Esophagus muscularis mucosa (tissue), 4 donors: ENCODE data around the gene FGD2. TPM values are rescaled to one million over a fixed set of nuclear protein-coding genes. Genes with fewer than 3 reads are reported as not detected.

Experiments
- DNase-seq: peaks from one replicate; pipeline ENCODE4 v3.0.0-alpha.2; 2017; ENCODE audit errors: extremely low spot score
- H3K27ac ChIP-seq, 4 donors: fragments of 200-600 bp; sonication (generic); replicated peaks in 1 of 4; 1 replicate in 3 of 4; 2 replicates in 1 of 4; pipeline ENCODE4 v1.5.1; 2016 to 2019; ENCODE audit warnings: mild to moderate bottlenecking in 1 of 4
- H3K27me3 ChIP-seq, 4 donors: fragments of 200-600 bp; sonication (generic); one replicate each; pipeline versions ENCODE4 v1.5.1 to v1.6.0; 2016 to 2019
- H3K36me3 ChIP-seq, 4 donors: fragments of 200-600 bp; sonication (generic); one replicate each; pipeline ENCODE4 v1.5.1; 2016 to 2019
- H3K4me1 ChIP-seq, 4 donors: fragments of 200-600 bp; sonication (generic); one replicate each; pipeline ENCODE4 v1.5.1; 2016 to 2019
- H3K4me3 ChIP-seq, 4 donors: fragments of 200-600 bp; sonication (generic); 1 replicate in 2 of 4; 2 replicates in 2 of 4; pipeline ENCODE4 v1.5.1; 2016 to 2019; ENCODE audit warnings: mild to moderate bottlenecking in 4 of 4, moderate library complexity in 1 of 4
- H3K9me3 ChIP-seq, 4 donors: fragments of 200-600 bp; sonication (generic); 1 replicate in 3 of 4; 2 replicates in 1 of 4; pipeline ENCODE4 v1.5.1; 2016 to 2019
- EP300 ChIP-seq: sonication (generic); formaldehyde crosslinking; IDR thresholded peaks from one replicate; pipeline ENCODE4 v1.6.1; 2017; ENCODE audit warnings: antibody characterized with exemption
- POLR2A ChIP-seq: fragments of 450-650 bp; IDR thresholded peaks from one replicate; pipeline ENCODE4 v1.6.1; 2017; ENCODE audit warnings: antibody characterized with exemption, moderate library complexity, mild to moderate bottlenecking, low read depth
- POLR2AphosphoS5 ChIP-seq, 2 donors: sonication (generic); formaldehyde crosslinking; IDR thresholded peaks; one replicate each; pipeline ENCODE4 v1.6.1; 2017; ENCODE audit warnings: antibody characterized with exemption in 2 of 2
- WGBS: methylation state at CpG from one replicate; pipeline ENCODE4 v1.1.5; 2018; 5-methylcytosine and 5-hydroxymethylcytosine counted together
- intact Hi-C: fragments of 100-400 bp; cut with DNase I; formaldehyde crosslinking; loops from one replicate; pipeline ENCODE4 v1.15.1; 2023
- total RNA-seq, 4 donors: library from RNA; depleted of rRNA; stranded (reverse); fragments of >200 nt; gene quantifications; one replicate each; pipeline versions ENCODE4 v1.1.0 to v1.2.1, GENCODE V29; 2016
- TF ChIP-seq, protein P1 (sequence below), 3 experiments: fragments of 200-600 bp in 2 of 3; fragments of 450-650 bp in 1 of 3; sonication (generic) in 2 of 3; IDR thresholded peaks; one replicate each; pipeline ENCODE4 v1.5.1; 2017 to 2019; ENCODE audit warnings: antibody characterized with exemption in 3 of 3, mild to moderate bottlenecking in 2 of 3, moderate library complexity in 1 of 3

Gene FGD2
- total RNA-seq, 4 donors from 2014 or later: 13.9 to 23.1 (median 19.3) TPM

DNA sequence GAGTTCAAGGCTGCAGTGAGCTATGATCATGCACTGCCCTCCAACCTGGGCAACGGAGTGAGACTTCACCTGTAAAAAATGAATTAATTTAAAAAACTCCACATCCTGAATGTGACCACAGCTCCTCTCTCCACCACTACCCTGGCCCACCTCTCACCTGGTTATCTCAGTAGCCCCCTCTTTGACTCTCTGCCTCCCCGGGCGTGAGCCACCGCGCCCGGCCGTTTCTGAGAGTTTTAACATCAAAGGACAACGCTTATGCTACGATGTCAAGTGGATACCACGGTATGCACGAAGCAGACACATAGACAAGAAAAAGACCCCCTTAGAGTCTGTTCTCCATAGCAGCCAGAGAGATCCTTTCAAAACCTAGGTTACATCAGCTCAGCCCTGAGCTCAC is 48.7 kb downstream of the FGD2 start:
- H3K4me1 ChIP-seq: peaks cover 17 to 28% (median 24%) of the 10 kb centered on the region in 4 donors
- intact Hi-C loops: no loop called here
- H3K27me3 ChIP-seq: no peaks in the 10 kb centered on the region
- no peaks in the 10 kb centered on the region for H3K9me3 ChIP-seq
- H3K4me3 ChIP-seq: no peak overlapping the region
- no peak overlapping the region for H3K27ac ChIP-seq
- TF ChIP-seq POLR2A: no peak
- TF ChIP-seq, protein P1, sequence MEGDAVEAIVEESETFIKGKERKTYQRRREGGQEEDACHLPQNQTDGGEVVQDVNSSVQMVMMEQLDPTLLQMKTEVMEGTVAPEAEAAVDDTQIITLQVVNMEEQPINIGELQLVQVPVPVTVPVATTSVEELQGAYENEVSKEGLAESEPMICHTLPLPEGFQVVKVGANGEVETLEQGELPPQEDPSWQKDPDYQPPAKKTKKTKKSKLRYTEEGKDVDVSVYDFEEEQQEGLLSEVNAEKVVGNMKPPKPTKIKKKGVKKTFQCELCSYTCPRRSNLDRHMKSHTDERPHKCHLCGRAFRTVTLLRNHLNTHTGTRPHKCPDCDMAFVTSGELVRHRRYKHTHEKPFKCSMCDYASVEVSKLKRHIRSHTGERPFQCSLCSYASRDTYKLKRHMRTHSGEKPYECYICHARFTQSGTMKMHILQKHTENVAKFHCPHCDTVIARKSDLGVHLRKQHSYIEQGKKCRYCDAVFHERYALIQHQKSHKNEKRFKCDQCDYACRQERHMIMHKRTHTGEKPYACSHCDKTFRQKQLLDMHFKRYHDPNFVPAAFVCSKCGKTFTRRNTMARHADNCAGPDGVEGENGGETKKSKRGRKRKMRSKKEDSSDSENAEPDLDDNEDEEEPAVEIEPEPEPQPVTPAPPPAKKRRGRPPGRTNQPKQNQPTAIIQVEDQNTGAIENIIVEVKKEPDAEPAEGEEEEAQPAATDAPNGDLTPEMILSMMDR (IDR thresholded peaks at IDR 0.05): no peak
- TF ChIP-seq POLR2AphosphoS5 (IDR thresholded peaks at IDR 0.05): no peak
- TF ChIP-seq EP300: no peak
- DNase-seq: no peak
- H3K36me3 ChIP-seq: no peaks in the 10 kb centered on the region
- 93% methylated on average over 11 of the region's 11 CpGs for WGBS

DNA sequence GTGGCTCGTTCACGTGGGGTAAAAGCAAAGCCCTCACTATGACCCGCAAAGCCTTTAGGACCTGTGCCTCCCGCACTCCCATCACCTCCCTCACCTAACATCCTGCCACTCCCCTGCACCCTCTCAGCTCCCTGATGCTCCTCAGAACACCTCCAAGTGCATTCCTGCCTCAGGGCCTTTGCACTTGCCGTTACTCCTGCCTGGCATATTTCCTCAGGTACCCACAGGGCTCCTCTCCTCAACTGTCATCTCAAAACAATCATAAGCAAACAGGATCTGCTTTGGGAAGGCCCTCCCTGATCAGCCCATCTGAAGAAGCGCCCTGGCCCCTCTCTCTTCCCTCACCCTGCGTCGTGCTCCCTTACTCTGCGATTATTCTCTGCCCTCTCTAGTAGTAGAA is 49.1 kb downstream of the FGD2 start:
- Histone ChIP-seq H3K4me3 (no peak overlapping the region), H3K27ac (no peak overlapping the region), H3K4me1 (peaks cover 18 to 31% (median 25%) of the 10 kb centered on the region in 4 donors), H3K36me3 (no peaks in the 10 kb centered on the region), H3K27me3 (no peaks in the 10 kb centered on the region), H3K9me3 (no peaks in the 10 kb centered on the region)
- intact Hi-C loops: no loop called here
- no peak for DNase-seq
- WGBS: 86% methylated on average over 9 of the region's 9 CpGs
- TF ChIP-seq, protein P1 (IDR thresholded peaks at IDR 0.05): no peak
- no peak for TF ChIP-seq EP300
- no peak for TF ChIP-seq POLR2A
- TF ChIP-seq POLR2AphosphoS5 (IDR thresholded peaks at IDR 0.05): no peak

DNA sequence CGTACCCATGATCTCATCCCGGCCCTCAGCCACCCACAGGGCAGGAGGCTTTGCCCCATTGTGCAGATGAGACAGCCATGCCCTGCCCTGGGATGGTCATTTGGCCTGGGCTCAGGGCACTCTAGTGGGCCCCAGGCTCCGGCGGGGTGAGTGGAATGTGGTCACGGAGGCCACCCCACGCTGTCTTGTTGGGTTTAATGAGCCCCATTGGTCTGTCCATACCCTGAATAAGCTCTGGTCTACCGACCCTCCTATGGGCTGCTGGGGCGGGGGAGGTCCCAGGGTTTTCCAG is 50.6 kb downstream of the FGD2 start:
- Histone ChIP-seq H3K4me1 (peaks cover 9 to 31% (median 26%) of the 10 kb centered on the region in 4 donors), H3K27ac (no peak overlapping the region), H3K4me3 (no peak overlapping the region), H3K36me3 (no peaks in the 10 kb centered on the region), H3K27me3 (no peaks in the 10 kb centered on the region), H3K9me3 (no peaks in the 10 kb centered on the region)
- no peak for TF ChIP-seq EP300
- TF ChIP-seq POLR2AphosphoS5 (IDR thresholded peaks at IDR 0.05): no peak
- no peak for TF ChIP-seq POLR2A
- TF ChIP-seq, protein P1 (IDR thresholded peaks at IDR 0.05): no peak
- no peak for DNase-seq
- intact Hi-C loops: no loop called here
- WGBS: 86% methylated on average over 4 of the region's 8 CpGs

GRCh38 chr6:37056439-37057127 is 51.1 kb downstream of the FGD2 start:
- H3K27ac ChIP-seq: no peak overlapping the region
- intact Hi-C loops: no loop called here
- TF ChIP-seq POLR2AphosphoS5 (IDR thresholded peaks at IDR 0.05): no peak
- no peak for TF ChIP-seq POLR2A
- TF ChIP-seq, protein P1 (IDR thresholded peaks at IDR 0.05): no peak
- no peak for TF ChIP-seq EP300
- peaks cover 6 to 26% (median 21%) of the 10 kb centered on the region in 4 donors for H3K4me1 ChIP-seq
- no peaks in the 10 kb centered on the region for H3K36me3 ChIP-seq
- 85% methylated on average over 13 of the region's 16 CpGs for WGBS
- no peaks in the 10 kb centered on the region for H3K27me3 ChIP-seq
- DNase-seq: no peak
- no peaks in the 10 kb centered on the region for H3K9me3 ChIP-seq
- no peak overlapping the region for H3K4me3 ChIP-seq

DNA sequence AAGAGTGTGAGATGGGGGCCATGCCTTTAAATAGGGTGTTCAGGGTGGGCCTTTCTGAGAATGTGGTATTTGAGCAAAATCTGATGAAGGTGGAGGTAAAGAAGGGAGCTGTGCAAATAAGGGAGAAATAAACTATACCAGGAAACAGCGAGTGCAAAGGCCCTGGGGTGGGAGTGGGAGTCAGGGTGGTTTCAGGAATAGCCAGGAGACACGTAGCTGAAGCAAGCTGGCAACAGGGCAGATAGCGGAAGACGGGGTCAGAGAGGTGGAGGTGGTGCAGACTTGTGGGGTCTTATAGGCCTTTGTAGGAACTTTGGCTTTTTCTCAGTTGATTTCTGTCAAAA is 51.6 kb downstream of the FGD2 start:
- 98% methylated on average over 4 of the region's 4 CpGs for WGBS

More for the DNA sequence above, 51.6 kb downstream of the FGD2 start:
- TF ChIP-seq POLR2A: no peak
- no peak for TF ChIP-seq POLR2AphosphoS5 (IDR thresholded peaks at IDR 0.05)
- Histone ChIP-seq H3K27me3 (no peaks in the 10 kb centered on the region), H3K9me3 (no peaks in the 10 kb centered on the region), H3K27ac (no peak overlapping the region), H3K4me3 (no peak overlapping the region), H3K36me3 (no peaks in the 10 kb centered on the region), H3K4me1 (peaks cover 6 to 21% (median 17%) of the 10 kb centered on the region in 4 donors)
- DNase-seq: no peak
- intact Hi-C loops: no loop called here
